HG02678 (cell line): ENCODE results near the gene TTC24.
"Not testable (repeated sequence)": the region's sequence is repeated elsewhere in the genome, so short reads cannot be mapped to it uniquely, and the experiment has no call there.

Experiments
- ATAC-seq: cut with Tn5 transposase; IDR thresholded peaks from one replicate; pipeline ENCODE4 v1.9.1; 2021; ENCODE audit warnings: mild to moderate bottlenecking, moderate library complexity; ENCODE audit not compliant: unreplicated experiment

The TTC24 gene

GRCh38 chr1:156601892-156602291 lies 22.4 kb downstream of the TTC24 start:
- peak; percentile 20 for ATAC-seq

- no peak for ATAC-seq
These were observed 23.1 kb downstream of the TTC24 start for GRCh38 chr1:156602557-156602993.

- not testable (repeated sequence) for ATAC-seq
These were observed 27.8 kb downstream of the TTC24 start for GRCh38 chr1:156607344-156607743.

- no peak for ATAC-seq
These were observed 28.6 kb downstream of the TTC24 start for GRCh38 chr1:156608036-156608674.

GRCh38 chr1:156608981-156609380 lies 29.5 kb downstream of the TTC24 start:
- peak; percentile 61 for ATAC-seq

- ATAC-seq, result not testable (repeated sequence)
These were observed 30.5 kb downstream of the TTC24 start for GRCh38 chr1:156610072-156610471.

- no peak for ATAC-seq
These were observed 33.1 kb downstream of the TTC24 start for GRCh38 chr1:156612666-156613065.

- no peak for ATAC-seq
These were observed 36.4 kb downstream of the TTC24 start for GRCh38 chr1:156615946-156616345.

- no peak for ATAC-seq
These were observed 36.9 kb downstream of the TTC24 start for GRCh38 chr1:156616463-156616862.

GRCh38 chr1:156618853-156619581 lies 39.5 kb downstream of the TTC24 start, which contains the start of gene HAPLN2:
TSS of gene HAPLN2 (plus strand) at chr1:156619415. CDS start at chr1:156623491, 4,076 bp downstream.
- no peak for ATAC-seq

GRCh38 chr1:156619582-156619955 lies 40.0 kb downstream of the TTC24 start:
- ATAC-seq, result no peak

GRCh38 chr1:156622581-156623297 lies 43.2 kb downstream of the TTC24 start:
- no peak for ATAC-seq

GRCh38 chr1:156623946-156624813 lies 44.7 kb downstream of the TTC24 start:
- ATAC-seq, result no peak

GRCh38 chr1:156624814-156625435 lies 45.4 kb downstream of the TTC24 start:
- no peak for ATAC-seq

GRCh38 chr1:156625436-156626078 lies 46.0 kb downstream of the TTC24 start:
- no peak for ATAC-seq

- ATAC-seq, result no peak
These were observed 46.5 kb downstream of the TTC24 start for GRCh38 chr1:156626079-156626438.

GRCh38 chr1:156627313-156627880 lies 47.9 kb downstream of the TTC24 start:
- ATAC-seq, result no peak

GRCh38 chr1:156629823-156630449 lies 50.4 kb downstream of the TTC24 start:
- ATAC-seq, result no peak

GRCh38 chr1:156631152-156631551 lies 51.6 kb downstream of the TTC24 start:
- not testable (repeated sequence) for ATAC-seq
